Transverse colon (tissue), 4 donors: Measurements from ENCODE around the gene LIPK. TPM values are rescaled to one million over a fixed set of nuclear protein-coding genes. Genes with fewer than 3 reads are reported as not detected.
"Not testable (repeated sequence)": the region's sequence is repeated elsewhere in the genome, so short reads cannot be mapped to it uniquely, and the experiment has no call there.

Experiments used
- DNase-seq: peaks from one replicate; pipeline ENCODE4 v3.0.0-alpha.2; 2019
- H3K27ac ChIP-seq, 4 donors: fragments of 200-600 bp; sonication (generic); 2 replicates each; pipeline ENCODE4 v1.5.1; 2016 to 2018; ENCODE audit warnings: inconsistent platforms in 4 of 4
- H3K27me3 ChIP-seq: fragments of 200-600 bp; sonication (generic); 2 replicates; pipeline ENCODE4 v1.5.1; 2017; ENCODE audit warnings: inconsistent platforms
- H3K36me3 ChIP-seq, 4 donors: fragments of 200-600 bp; sonication (generic); 2 replicates each; pipeline ENCODE4 v1.5.1; 2017 to 2019; ENCODE audit warnings: inconsistent platforms in 4 of 4
- H3K4me1 ChIP-seq, 4 donors: fragments of 200-600 bp; sonication (generic); 2 replicates each; pipeline ENCODE4 v1.5.1; 2017 to 2020; ENCODE audit warnings: inconsistent platforms in 4 of 4
- H3K4me3 ChIP-seq, 4 donors: fragments of 200-600 bp; sonication (generic); 1 replicate in 1 of 4; 2 replicates in 3 of 4; pipeline versions ENCODE4 v1.5.1 to v1.6.1; 2017 to 2019; ENCODE audit warnings: inconsistent platforms in 4 of 4
- H3K9me3 ChIP-seq, 2 donors: fragments of 200-600 bp; sonication (generic); 2 replicates each; pipeline ENCODE4 v1.5.1; 2017 to 2019; ENCODE audit warnings: inconsistent platforms in 2 of 2
- CTCF ChIP-seq, 5 experiments: fragments of 200-600 bp in 3 of 5; fragments of 450-650 bp in 2 of 5; sonication (generic) in 3 of 5; IDR thresholded peaks; 1 replicate in 2 of 5; 2 replicates in 3 of 5; pipeline ENCODE4 v1.5.1; 2016 to 2017; ENCODE audit warnings: antibody characterized with exemption in 5 of 5, inconsistent platforms in 3 of 5, mild to moderate bottlenecking in 2 of 5, moderate library complexity in 1 of 5
- EP300 ChIP-seq: sonication (generic); formaldehyde crosslinking; IDR thresholded peaks from one replicate; pipeline ENCODE4 v1.6.1; 2017; ENCODE audit warnings: antibody characterized with exemption, low read depth
- POLR2A ChIP-seq: fragments of 450-650 bp; IDR thresholded peaks from one replicate; pipeline ENCODE4 v1.6.1; 2016; ENCODE audit warnings: antibody characterized with exemption, mild to moderate bottlenecking, moderate library complexity
- POLR2AphosphoS5 ChIP-seq, 3 donors: sonication (generic); formaldehyde crosslinking; IDR thresholded peaks; one replicate each; pipeline ENCODE4 v1.6.1; 2016; ENCODE audit warnings: antibody characterized with exemption in 3 of 3
- WGBS, 2 donors: methylation state at CpG; one replicate each; pipeline ENCODE4 v1.1.5; 2018; ENCODE audit warnings: low coverage in 1 of 2; 5-methylcytosine and 5-hydroxymethylcytosine counted together
- in situ Hi-C, 4 donors: fragments of 200-750 bp; cut with MboI; loops; one replicate each; pipeline versions ENCODE4 v1.15.0 to v1.15.1; 2017; ENCODE audit warnings: low sequenced_read_pairs in 3 of 4, low pct_ligation_motif_present in 1 of 4, low pct_unique_long_range_greater_than_20kb in 1 of 4
- intact Hi-C: fragments of 100-400 bp; cut with DNase I; formaldehyde crosslinking; loops from one replicate; pipeline ENCODE4 v1.15.1; 2023; ENCODE audit warnings: low total_unique reads
- total RNA-seq, 4 donors: library from RNA; depleted of rRNA; stranded (reverse); fragments of >200 nt; gene quantifications; one replicate each; pipeline ENCODE4 v1.1.0, GENCODE V29; 2016

LIPK gene
- total RNA-seq, 4 donors from 2014 or later, result not detected

DNA sequence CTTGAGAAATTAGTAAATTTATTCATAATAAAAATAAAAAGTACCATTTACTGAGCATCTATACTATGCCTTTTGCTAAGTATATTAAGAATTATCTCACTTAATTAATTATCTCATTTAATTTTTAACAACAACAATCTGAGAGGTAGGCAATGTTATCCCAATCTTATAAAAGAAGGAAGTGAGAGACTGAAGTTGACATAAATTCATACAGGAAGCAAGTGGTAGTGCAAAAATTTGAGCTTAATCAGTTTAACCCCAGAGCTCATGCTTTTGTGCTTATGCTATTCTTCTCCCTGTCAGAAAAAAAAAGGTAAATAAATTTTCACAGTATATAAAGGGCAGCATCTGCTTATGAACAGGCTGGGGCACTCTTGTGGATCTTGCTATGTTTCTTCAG is 44.5 kb upstream of the LIPK start:
- Histone ChIP-seq H3K36me3 (no peaks in the 10 kb centered on the region), H3K27ac (no peak overlapping the region), H3K4me3 (no peak overlapping the region), H3K9me3 (no peaks in the 10 kb centered on the region), H3K27me3 (no peaks in the 10 kb centered on the region), H3K4me1 (peaks cover 0 to 5% (median 0%) of the 10 kb centered on the region in 4 donors)
- TF ChIP-seq CTCF (IDR thresholded peaks at IDR 0.05) (no peak), POLR2A (no peak), POLR2AphosphoS5 (IDR thresholded peaks at IDR 0.05) (no peak), EP300 (no peak)
- in situ Hi-C loops, result no loop called here
- intact Hi-C loops, result loop anchor here (10.0 kb wide), 1 partner anchor 857 kb away; no protein-coding TSS in a partner anchor
- no peak for DNase-seq

GRCh38 chr10:88663153-88663552 is 42.9 kb upstream of the LIPK start:
- H3K9me3 ChIP-seq, DNase-seq, H3K36me3 ChIP-seq, H3K27ac ChIP-seq, in situ Hi-C loops, H3K4me3 ChIP-seq, H3K4me1 ChIP-seq, H3K27me3 ChIP-seq: not testable (repeated sequence)
- 98 to 100% methylated on average over 1 to 2 of the region's 2 CpGs for WGBS, 2 donors
- intact Hi-C loops, result loop anchor here (10.0 kb wide), 1 partner anchor 858 kb away; no protein-coding TSS in a partner anchor

DNA sequence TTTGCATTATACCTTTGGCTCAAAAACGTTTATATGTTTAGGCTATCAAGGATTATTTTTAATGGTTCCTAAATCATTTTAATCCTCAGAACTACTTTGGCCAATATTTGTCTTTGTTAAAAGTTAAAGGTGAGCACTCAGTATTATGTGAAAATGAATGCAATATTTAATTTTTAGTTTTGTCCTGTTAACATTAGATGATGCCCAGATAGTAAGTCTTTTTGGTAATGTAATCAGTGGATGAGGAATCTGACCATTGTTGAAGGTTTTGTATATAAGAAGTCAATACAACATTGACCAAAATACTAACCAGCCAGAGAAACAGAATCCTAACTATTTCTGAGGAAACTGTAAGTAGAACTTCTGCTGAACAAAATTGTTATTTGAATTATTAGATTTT is 41.9 kb upstream of the LIPK start, which contains the start of gene LIPF:
TSS of gene LIPF (plus strand) at position 301 of the 400 bp plus-strand sequence. CDS start 2,856 bp downstream, outside the sequence.
- Histone ChIP-seq H3K4me3 (no peak within 1 kb of the TSS), H3K36me3 (no peaks in the 10 kb centered on the region), H3K4me1 (peaks cover 0 to 5% (median 0%) of the 10 kb centered on the region in 4 donors), H3K9me3 (no peaks in the 10 kb centered on the region), H3K27ac (no peak within 1 kb of the TSS), H3K27me3 (no peaks in the 10 kb centered on the region)
- intact Hi-C loops (loop anchor here (10.0 kb wide), 1 partner anchor 859 kb away; no protein-coding TSS in a partner anchor), in situ Hi-C loops (no loop called here)
- WGBS, 2 donors, result 12 to 24% methylated on average over 1 of the region's 1 CpG
- DNase-seq, result no peak
- TF ChIP-seq EP300 (no peak), POLR2AphosphoS5 (IDR thresholded peaks at IDR 0.05) (no peak), CTCF (IDR thresholded peaks at IDR 0.05) (no peak), POLR2A (no peak)

- H3K36me3 ChIP-seq, result no peaks in the 10 kb centered on the region
- no peak overlapping the region for H3K4me3 ChIP-seq
- in situ Hi-C loops, result no loop called here
- H3K9me3 ChIP-seq, result no peaks in the 10 kb centered on the region
- no peaks in the 10 kb centered on the region for H3K27me3 ChIP-seq
- H3K4me1 ChIP-seq, result no peaks in the 10 kb centered on the region
- WGBS, 2 donors, result 63 to 86% methylated on average over 1 of the region's 1 CpG
- intact Hi-C loops, result loop anchor here (10.0 kb wide), 1 partner anchor 864 kb away; no protein-coding TSS in a partner anchor
- DNase-seq, result no peak
- no peak overlapping the region for H3K27ac ChIP-seq
- no peak for TF ChIP-seq POLR2AphosphoS5 (IDR thresholded peaks at IDR 0.05)
- TF ChIP-seq CTCF (IDR thresholded peaks at IDR 0.05), result no peak
- TF ChIP-seq EP300, result no peak
- TF ChIP-seq POLR2A, result no peak
Measured at GRCh38 chr10:88668465-88668864, 37.6 kb upstream of the LIPK start.

GRCh38 chr10:88670497-88670896 is 35.6 kb upstream of the LIPK start:
- intact Hi-C loops (no loop called here), in situ Hi-C loops (no loop called here)
- no peaks in the 10 kb centered on the region for H3K9me3 ChIP-seq
- no peaks in the 10 kb centered on the region for H3K27me3 ChIP-seq
- no peak overlapping the region for H3K27ac ChIP-seq
- no peaks in the 10 kb centered on the region for H3K36me3 ChIP-seq
- no peaks in the 10 kb centered on the region for H3K4me1 ChIP-seq
- 70 to 73% methylated on average over 2 of the region's 2 CpGs for WGBS, 2 donors
- DNase-seq, result no peak
- H3K4me3 ChIP-seq, result no peak overlapping the region
- TF ChIP-seq CTCF (IDR thresholded peaks at IDR 0.05) (no peak), POLR2A (no peak), POLR2AphosphoS5 (IDR thresholded peaks at IDR 0.05) (no peak), EP300 (no peak)
